Measurements from ENCODE around the gene ZFHX3.

Gene ZFHX3

DNA sequence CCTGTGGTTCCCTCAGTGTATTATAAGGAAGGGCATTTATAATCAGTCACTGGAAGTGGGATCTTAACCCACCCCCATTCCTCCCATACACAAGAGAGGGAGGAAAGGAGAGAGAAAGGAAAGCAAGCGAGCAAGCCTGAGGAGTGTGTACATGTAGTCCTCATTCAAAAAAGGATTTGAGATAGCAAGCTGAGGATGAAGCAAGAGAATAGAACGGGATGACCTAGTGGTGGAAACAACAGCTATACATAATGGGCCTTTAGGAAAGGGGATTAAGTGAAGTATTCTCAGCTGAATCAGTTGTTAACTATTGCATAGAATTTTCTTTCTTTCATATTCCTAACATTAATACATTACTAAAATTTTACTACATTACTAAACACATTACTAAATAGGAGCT, 281.4 kb downstream of the ZFHX3 start:
- ChIA-PET CTCF (no interaction called here), POLR2A (no interaction called here)
- no peak for DNase-seq (ENCODE audit: extremely low spot score)
- TF ChIP-seq L3MBTL2 (conservative IDR thresholded peaks at IDR 0.05), result no peak

DNA sequence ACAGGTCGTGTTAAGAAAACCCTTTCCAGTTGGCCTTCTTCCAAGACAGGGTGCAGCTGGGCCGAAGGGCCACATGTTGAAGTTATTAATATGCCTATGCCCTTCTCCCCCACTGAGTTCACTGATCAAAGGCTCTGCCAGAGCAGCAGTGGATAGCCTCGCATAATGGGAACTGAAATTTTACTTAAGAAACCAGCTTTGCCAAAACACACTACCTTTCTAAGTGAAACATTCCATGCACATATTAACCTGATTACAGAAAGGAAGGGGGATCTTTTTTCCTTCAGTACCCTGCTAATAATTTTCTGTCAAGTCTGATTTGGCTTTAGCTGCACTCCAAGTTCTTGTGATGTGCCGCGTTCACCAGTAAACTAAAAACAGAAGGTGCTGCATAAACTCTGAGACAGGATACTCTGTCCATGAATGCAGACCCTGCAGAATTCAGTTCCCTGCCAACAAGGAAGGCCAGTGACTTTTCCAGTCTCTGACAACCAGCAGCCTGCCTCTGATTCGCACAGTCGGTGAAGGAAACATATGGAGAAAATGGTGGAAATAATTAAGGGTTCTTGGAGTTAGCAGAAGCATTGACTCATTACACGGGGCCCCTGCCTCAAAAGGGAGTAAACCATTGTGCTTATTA, 283.8 kb downstream of the ZFHX3 start:
- no peak for DNase-seq (ENCODE audit: extremely low spot score)
- TF ChIP-seq FOXM1 (IDR thresholded peaks at IDR 0.05; ENCODE audit: borderline replicate concordance) (no peak), CTBP1 (IDR thresholded peaks at IDR 0.05; ENCODE audit: borderline replicate concordance) (no peak), FOXA1 (IDR thresholded peaks at IDR 0.05) (no peak), HDGF (IDR thresholded peaks at IDR 0.05; ENCODE audit: borderline replicate concordance) (no peak), SUZ12 (IDR thresholded peaks at IDR 0.05) (no peak), BHLHE40 (IDR thresholded peaks at IDR 0.05; ENCODE audit: borderline replicate concordance) (no peak), SP1 (IDR thresholded peaks at IDR 0.05) (no peak), NFRKB (IDR thresholded peaks at IDR 0.05) (no peak), TARDBP (IDR thresholded peaks at IDR 0.05) (no peak), L3MBTL2 (conservative IDR thresholded peaks at IDR 0.05) (no peak), FOXK2 (IDR thresholded peaks at IDR 0.05) (no peak), ARNT (IDR thresholded peaks at IDR 0.05) (no peak), LEF1 (IDR thresholded peaks at IDR 0.05; ENCODE audit: borderline replicate concordance) (no peak), ELF4 (IDR thresholded peaks at IDR 0.05) (no peak), ZNF384 (IDR thresholded peaks at IDR 0.05) (no peak)
- TF ChIP-seq, protein P1, sequence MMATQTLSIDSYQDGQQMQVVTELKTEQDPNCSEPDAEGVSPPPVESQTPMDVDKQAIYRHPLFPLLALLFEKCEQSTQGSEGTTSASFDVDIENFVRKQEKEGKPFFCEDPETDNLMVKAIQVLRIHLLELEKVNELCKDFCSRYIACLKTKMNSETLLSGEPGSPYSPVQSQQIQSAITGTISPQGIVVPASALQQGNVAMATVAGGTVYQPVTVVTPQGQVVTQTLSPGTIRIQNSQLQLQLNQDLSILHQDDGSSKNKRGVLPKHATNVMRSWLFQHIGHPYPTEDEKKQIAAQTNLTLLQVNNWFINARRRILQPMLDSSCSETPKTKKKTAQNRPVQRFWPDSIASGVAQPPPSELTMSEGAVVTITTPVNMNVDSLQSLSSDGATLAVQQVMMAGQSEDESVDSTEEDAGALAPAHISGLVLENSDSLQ (IDR thresholded peaks at IDR 0.05), result no peak
- ChIA-PET POLR2A (no interaction called here), CTCF (interaction anchor here (0.6 kb wide), 1 partner anchor 34 kb away, joined by 5 read pairs; no protein-coding TSS in a partner anchor)

DNA sequence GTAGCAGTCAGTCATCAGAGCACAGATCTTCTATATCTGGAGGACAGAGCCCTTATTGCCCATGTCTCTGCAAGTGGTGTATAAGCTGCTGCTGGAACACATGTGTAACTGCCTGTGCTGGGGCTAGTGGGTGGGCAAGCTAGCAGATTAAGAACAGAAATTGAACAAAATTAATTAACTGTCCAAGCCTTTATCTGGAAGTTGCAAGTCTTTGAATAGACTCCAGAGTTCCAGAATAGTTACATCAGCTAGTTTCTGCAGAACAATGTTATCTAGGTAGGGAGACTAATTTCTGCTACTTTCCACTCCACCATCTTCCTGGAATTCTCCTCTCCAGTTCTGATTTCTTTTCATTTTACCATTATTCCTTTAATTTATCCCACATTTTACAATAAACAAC, 287.3 kb downstream of the ZFHX3 start:
- DNase-seq (ENCODE audit: extremely low spot score), result no peak
- POLR2A ChIA-PET, result no interaction called here
- no peak for TF ChIP-seq FOXK2 (IDR thresholded peaks at IDR 0.05)
- TF ChIP-seq FOXA1 (IDR thresholded peaks at IDR 0.05), result no peak
- TF ChIP-seq TARDBP (IDR thresholded peaks at IDR 0.05), result no peak
- TF ChIP-seq ZNF384 (IDR thresholded peaks at IDR 0.05), result no peak
- CTCF ChIA-PET, result no interaction called here

DNA sequence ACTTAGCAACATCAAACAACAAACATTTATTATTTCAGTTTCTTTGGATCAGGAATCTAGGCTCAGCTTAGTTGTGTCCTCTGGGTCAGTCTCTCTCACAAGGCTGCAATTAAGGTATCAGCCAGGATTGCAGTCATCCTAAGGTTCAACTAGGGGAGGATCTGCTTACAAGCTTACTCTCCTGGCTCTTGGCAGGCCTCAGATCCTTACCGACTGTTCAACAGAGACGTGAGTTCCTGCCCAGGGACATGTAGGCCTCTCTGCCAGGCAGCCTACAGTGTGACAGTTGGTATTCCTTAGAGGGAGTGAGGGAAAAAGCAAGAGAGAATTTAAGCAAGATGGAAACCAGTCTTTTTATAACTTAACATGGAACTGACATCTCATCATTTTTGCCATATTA, 294.0 kb downstream of the ZFHX3 start:
- CTCF ChIA-PET, result no interaction called here
- TF ChIP-seq FOXM1 (IDR thresholded peaks at IDR 0.05; ENCODE audit: borderline replicate concordance) (no peak), ZNF384 (IDR thresholded peaks at IDR 0.05) (no peak), L3MBTL2 (conservative IDR thresholded peaks at IDR 0.05) (no peak), HDGF (IDR thresholded peaks at IDR 0.05; ENCODE audit: borderline replicate concordance) (no peak), NFRKB (IDR thresholded peaks at IDR 0.05) (no peak), ARNT (IDR thresholded peaks at IDR 0.05) (no peak), FOXA1 (IDR thresholded peaks at IDR 0.05) (no peak), ELF4 (IDR thresholded peaks at IDR 0.05) (no peak), BHLHE40 (IDR thresholded peaks at IDR 0.05; ENCODE audit: borderline replicate concordance) (no peak), SP1 (IDR thresholded peaks at IDR 0.05) (no peak), LEF1 (IDR thresholded peaks at IDR 0.05; ENCODE audit: borderline replicate concordance) (no peak), SUZ12 (IDR thresholded peaks at IDR 0.05) (no peak)
- TF ChIP-seq, protein P1 (IDR thresholded peaks at IDR 0.05), result no peak
- no peak for DNase-seq (ENCODE audit: extremely low spot score)
- POLR2A ChIA-PET, result no interaction called here

DNA sequence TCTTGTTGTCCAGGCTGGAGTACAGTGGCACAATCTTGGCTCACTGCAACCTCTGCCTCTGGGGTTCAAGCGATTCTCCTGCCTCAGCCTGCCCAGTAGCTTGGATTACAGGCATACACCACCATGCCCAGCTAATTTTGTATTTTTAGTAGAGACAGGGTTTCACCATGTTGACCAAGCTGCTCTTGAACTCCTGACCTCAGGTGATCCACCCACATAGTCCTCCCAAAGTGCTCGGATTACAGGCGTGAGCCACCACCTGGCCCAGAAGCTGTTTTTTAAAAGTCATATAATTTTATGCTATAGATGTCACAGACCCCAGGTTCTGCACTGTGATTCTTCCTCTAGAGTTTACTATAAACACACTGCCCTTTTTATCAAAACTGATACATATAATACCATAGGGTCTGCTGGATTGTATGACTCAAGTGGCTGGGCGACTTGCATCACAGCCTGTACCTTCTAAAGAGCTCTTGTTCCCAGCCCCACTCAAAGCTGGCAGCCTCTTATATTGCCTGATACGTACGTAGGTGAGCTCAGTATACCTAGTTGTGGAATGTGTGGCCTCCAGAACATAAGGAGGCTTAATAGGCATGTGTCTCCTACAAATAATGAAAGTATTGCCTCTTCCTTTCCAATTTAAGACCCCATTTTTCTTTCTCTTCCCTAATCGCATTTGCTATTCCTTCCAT, 295.8 kb downstream of the ZFHX3 start:
- DNase-seq (ENCODE audit: extremely low spot score), result no peak
- ChIA-PET POLR2A (interaction anchor here (1.2 kb wide), 1 partner anchor 87 kb away, joined by 3 read pairs; no protein-coding TSS in a partner anchor), CTCF (interaction anchor here (0.6 kb wide), 1 partner anchor 13 kb away, joined by 3 read pairs; no protein-coding TSS in a partner anchor)
- TF ChIP-seq, protein P1 (IDR thresholded peaks at IDR 0.05), result no peak
- TF ChIP-seq ARNT (IDR thresholded peaks at IDR 0.05) (no peak), FOXA1 (IDR thresholded peaks at IDR 0.05) (no peak), TARDBP (IDR thresholded peaks at IDR 0.05) (no peak)

DNA sequence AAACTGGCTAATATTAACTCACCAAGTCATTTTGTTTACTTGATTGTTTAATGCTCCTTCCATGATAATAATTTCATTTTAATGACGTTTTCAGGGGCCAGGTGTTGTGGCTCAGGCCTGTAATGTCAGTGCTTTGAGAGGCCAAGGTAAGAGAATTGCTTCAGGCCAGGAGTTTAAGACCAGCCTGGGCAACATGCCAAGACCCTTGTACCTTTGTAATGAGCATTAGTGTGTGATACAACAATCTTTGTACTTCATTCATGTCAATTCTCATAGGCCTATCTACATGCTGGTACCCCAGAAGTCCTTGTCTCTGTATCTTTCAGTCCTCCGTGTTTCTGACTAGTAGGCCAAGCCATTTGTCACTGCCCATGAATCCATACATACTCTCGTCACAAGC, 296.9 kb downstream of the ZFHX3 start:
- ChIA-PET CTCF (no interaction called here), POLR2A (no interaction called here)
- DNase-seq (ENCODE audit: extremely low spot score), result no peak
- TF ChIP-seq NFRKB (IDR thresholded peaks at IDR 0.05) (no peak), CTBP1 (IDR thresholded peaks at IDR 0.05; ENCODE audit: borderline replicate concordance) (no peak), FOXA1 (IDR thresholded peaks at IDR 0.05) (no peak), SP1 (IDR thresholded peaks at IDR 0.05) (no peak)

DNA sequence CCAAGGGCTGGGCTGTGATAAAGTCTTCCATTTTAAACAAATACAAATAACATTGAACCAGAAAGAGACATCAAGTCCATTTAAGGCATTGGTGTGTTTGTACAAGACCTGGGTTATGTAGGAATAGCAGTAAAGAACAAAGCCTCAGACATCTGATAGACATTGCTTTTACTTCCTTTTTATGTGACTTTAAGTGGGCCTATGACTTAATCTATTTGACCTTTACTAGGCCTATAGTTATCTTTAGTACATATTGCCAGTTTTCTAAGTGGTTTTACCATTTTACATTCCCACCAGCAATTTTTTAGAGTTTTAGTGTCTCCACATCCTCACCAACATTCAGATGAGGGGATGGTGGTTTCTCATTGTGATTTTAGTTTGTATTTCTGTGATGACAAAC, 298.8 kb downstream of the ZFHX3 start:
- ChIA-PET POLR2A (no interaction called here), CTCF (no interaction called here)
- TF ChIP-seq TARDBP (IDR thresholded peaks at IDR 0.05) (no peak), LEF1 (IDR thresholded peaks at IDR 0.05; ENCODE audit: borderline replicate concordance) (no peak), FOXM1 (IDR thresholded peaks at IDR 0.05; ENCODE audit: borderline replicate concordance) (no peak), ELF4 (IDR thresholded peaks at IDR 0.05) (no peak), HDGF (IDR thresholded peaks at IDR 0.05; ENCODE audit: borderline replicate concordance) (no peak), NFRKB (IDR thresholded peaks at IDR 0.05) (no peak), ARNT (IDR thresholded peaks at IDR 0.05) (no peak), FOXK2 (IDR thresholded peaks at IDR 0.05) (no peak), BHLHE40 (IDR thresholded peaks at IDR 0.05; ENCODE audit: borderline replicate concordance) (no peak), L3MBTL2 (conservative IDR thresholded peaks at IDR 0.05) (no peak), FOXA1 (IDR thresholded peaks at IDR 0.05) (no peak), SUZ12 (IDR thresholded peaks at IDR 0.05) (no peak), ZNF384 (IDR thresholded peaks at IDR 0.05) (no peak)
- TF ChIP-seq, protein P1 (IDR thresholded peaks at IDR 0.05), result no peak
- DNase-seq (ENCODE audit: extremely low spot score), result no peak
